ENCODE measurements around the gene NUCB1.
"Not testable (repeated sequence)": the region's sequence is repeated elsewhere in the genome, so short reads cannot be mapped to it uniquely, and the experiment has no call there.

The NUCB1 gene

DNA sequence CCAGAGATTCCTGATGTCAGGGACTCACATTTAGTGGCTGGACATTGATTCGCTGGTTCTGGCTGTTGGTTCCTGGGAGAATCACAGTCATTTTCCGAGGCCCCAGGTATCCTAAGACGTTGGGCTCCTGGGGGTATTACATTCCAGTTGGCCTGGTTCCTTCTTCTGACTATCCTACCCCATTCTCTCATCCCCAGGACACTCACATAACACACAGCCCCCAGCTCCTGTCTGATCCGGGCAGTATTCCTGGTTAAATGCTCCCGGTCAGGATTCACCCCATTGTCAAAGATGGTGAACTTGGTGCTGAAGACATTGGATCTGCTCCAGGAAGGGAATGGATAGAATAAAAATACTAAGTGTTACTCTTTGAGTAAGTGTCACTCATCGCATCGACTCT, 16.4 kb upstream of the NUCB1 start:
- Mint-ChIP-seq H3K9me3 (no peaks in the 10 kb centered on the region), H3K27me3 (no peaks in the 10 kb centered on the region), H3K36me3 (ENCODE audit: low read depth) (peaks cover 2% of the 10 kb centered on the region), H3K27ac (no peak overlapping the region), H3K4me1 (ENCODE audit: low read depth) (peaks cover under 1% of the 10 kb centered on the region), H3K4me3 (no peak overlapping the region)

DNA sequence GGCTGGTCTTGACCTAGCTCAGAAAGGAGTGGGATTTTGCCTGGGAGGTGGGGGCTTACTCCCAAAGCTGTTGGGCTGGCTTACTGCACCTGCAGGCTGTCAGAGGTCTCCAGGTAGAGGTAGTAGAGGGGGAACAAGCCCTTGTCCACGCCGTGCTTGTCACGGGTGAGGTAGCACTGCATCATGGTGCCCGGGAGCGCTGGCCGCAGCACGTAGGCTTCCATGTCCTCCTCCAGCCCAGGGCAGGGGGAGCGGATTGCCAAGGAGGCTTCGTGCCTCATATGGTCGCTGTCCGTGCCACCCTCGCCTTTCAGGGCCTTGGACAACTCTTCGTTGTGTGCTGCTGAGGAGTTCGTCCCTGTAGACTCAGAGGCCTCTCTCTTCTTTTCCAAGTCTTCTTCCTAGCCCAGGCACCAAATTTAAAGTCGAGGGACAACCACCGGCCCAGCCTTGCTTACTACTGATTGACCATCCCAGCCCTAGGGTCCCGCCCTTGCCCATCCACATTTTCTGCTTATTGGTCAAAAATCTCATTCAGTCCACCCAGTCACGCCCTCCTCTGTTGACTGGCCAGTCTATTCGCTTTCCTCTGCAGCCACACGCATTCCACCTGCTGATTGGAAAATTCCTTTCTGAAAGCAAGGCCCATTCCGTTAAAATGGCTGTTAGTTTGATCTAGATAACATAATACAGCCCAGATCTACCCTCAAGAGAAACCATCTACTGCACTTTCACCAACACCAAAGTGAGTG, 12.1 kb upstream of the NUCB1 start:
- Mint-ChIP-seq H3K27me3 (peaks cover 15% of the 10 kb centered on the region), H3K4me1 (ENCODE audit: low read depth) (no peaks in the 10 kb centered on the region), H3K4me3 (no peak overlapping the region), H3K27ac (no peak overlapping the region), H3K9me3 (no peaks in the 10 kb centered on the region), H3K36me3 (ENCODE audit: low read depth) (no peaks in the 10 kb centered on the region)

GRCh38 chr19:48889496-48889895, 10.6 kb upstream of the NUCB1 start:
- not testable (repeated sequence) for H3K36me3 Mint-ChIP-seq (ENCODE audit: low read depth)

DNA sequence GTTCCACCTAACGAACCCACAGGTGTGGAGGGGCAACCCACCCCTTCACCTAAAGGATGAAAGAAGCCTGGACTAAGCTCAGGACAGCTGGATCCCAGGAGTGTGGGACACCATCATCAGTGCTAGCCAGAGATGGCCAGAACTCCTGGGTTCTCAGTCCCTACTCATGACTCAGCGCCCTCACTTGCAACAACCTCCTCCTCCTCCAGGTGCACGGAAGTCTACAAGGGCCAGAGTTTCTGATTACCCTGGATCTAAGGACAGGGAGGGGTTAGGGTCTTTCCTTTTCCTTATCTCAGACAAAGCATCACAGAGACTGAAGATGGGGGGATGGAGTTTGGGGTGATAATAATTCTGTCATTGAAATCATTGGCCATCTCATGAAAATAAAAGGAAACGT, 9.6 kb upstream of the NUCB1 start:
- H3K27me3 Mint-ChIP-seq, result peaks cover 31% of the 10 kb centered on the region

More at GRCh38 chr19:48889496-48889895, 10.6 kb upstream of the NUCB1 start:
- not testable (repeated sequence) for H3K4me3 Mint-ChIP-seq; H3K27ac Mint-ChIP-seq; H3K4me1 Mint-ChIP-seq (ENCODE audit: low read depth); H3K9me3 Mint-ChIP-seq
- peaks cover 25% of the 10 kb centered on the region for H3K27me3 Mint-ChIP-seq

GRCh38 chr19:48895226-48895625, 4.9 kb upstream of the NUCB1 start:
- peaks cover 31% of the 10 kb centered on the region for H3K27me3 Mint-ChIP-seq
- H3K4me1 Mint-ChIP-seq (ENCODE audit: low read depth), result peaks cover 25% of the 10 kb centered on the region
- no peaks in the 10 kb centered on the region for H3K9me3 Mint-ChIP-seq
- no peak overlapping the region for H3K27ac Mint-ChIP-seq
- no peaks in the 10 kb centered on the region for H3K36me3 Mint-ChIP-seq (ENCODE audit: low read depth)
- peak overlapping the region; percentile 41 for H3K4me3 Mint-ChIP-seq

More for the DNA sequence above, 9.6 kb upstream of the NUCB1 start:
- no peak overlapping the region for H3K27ac Mint-ChIP-seq
- no peaks in the 10 kb centered on the region for H3K9me3 Mint-ChIP-seq
- peaks cover 5% of the 10 kb centered on the region for H3K4me1 Mint-ChIP-seq (ENCODE audit: low read depth)
- H3K4me3 Mint-ChIP-seq, result no peak overlapping the region
- no peaks in the 10 kb centered on the region for H3K36me3 Mint-ChIP-seq (ENCODE audit: low read depth)

GRCh38 chr19:48896191-48896720, 3.9 kb upstream of the NUCB1 start:
- Mint-ChIP-seq H3K27ac (peak overlapping the region; percentile 11), H3K4me3 (peak overlapping the region; percentile 41), H3K36me3 (ENCODE audit: low read depth) (no peaks in the 10 kb centered on the region), H3K27me3 (peaks cover 28% of the 10 kb centered on the region), H3K9me3 (no peaks in the 10 kb centered on the region), H3K4me1 (ENCODE audit: low read depth) (peaks cover 32% of the 10 kb centered on the region)

DNA sequence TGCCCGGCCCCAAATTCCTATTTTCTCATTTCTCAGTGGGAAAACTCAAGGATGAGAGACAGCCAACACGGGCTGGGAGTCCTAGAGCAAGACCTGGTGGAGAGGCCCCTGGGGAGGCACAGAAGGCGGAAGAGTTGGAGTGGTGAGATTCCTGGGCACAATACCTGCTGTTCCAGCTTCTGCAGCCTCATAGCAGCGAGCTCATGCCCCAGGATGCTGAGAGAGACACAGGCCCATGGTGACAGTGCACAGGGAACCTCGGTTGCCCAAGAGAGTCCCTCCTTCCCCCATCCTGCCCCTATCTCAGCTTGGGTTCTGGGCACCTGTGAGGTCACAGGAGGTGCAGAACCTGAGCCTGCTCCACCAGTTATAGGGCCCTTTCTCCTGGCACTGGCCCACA, 2.9 kb upstream of the NUCB1 start:
- no peaks in the 10 kb centered on the region for H3K9me3 Mint-ChIP-seq
- H3K4me3 Mint-ChIP-seq, result no peak overlapping the region
- no peak overlapping the region for H3K27ac Mint-ChIP-seq
- H3K27me3 Mint-ChIP-seq, result peaks cover 20% of the 10 kb centered on the region
- no peaks in the 10 kb centered on the region for H3K36me3 Mint-ChIP-seq (ENCODE audit: low read depth)
- peaks cover 39% of the 10 kb centered on the region for H3K4me1 Mint-ChIP-seq (ENCODE audit: low read depth)

DNA sequence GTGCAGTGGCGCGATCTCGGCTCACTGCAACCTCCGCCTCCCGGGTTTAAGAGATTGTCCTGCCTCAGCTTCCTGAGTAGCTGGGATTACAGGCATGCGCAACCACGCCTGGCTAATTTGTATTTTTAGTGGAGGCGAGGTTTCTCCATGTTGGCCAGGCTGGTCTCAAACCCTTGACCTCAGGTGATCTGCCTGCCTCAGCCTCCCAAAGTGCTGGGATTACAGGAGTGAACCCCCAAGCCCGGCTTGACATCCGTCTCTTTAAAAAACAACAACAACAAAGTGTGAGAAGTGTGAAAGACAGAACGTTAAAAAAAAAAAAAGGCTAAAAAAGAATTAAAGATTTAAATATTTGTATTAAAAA, 744 bp upstream of the NUCB1 start:
- Mint-ChIP-seq H3K4me1 (ENCODE audit: low read depth) (peaks cover 44% of the 10 kb centered on the region), H3K4me3 (peak overlapping the region; percentile 96), H3K27ac (peak overlapping the region; percentile 97)
- H3K36me3 Mint-ChIP-seq (ENCODE audit: low read depth); H3K27me3 Mint-ChIP-seq; H3K9me3 Mint-ChIP-seq: not testable (repeated sequence)

DNA sequence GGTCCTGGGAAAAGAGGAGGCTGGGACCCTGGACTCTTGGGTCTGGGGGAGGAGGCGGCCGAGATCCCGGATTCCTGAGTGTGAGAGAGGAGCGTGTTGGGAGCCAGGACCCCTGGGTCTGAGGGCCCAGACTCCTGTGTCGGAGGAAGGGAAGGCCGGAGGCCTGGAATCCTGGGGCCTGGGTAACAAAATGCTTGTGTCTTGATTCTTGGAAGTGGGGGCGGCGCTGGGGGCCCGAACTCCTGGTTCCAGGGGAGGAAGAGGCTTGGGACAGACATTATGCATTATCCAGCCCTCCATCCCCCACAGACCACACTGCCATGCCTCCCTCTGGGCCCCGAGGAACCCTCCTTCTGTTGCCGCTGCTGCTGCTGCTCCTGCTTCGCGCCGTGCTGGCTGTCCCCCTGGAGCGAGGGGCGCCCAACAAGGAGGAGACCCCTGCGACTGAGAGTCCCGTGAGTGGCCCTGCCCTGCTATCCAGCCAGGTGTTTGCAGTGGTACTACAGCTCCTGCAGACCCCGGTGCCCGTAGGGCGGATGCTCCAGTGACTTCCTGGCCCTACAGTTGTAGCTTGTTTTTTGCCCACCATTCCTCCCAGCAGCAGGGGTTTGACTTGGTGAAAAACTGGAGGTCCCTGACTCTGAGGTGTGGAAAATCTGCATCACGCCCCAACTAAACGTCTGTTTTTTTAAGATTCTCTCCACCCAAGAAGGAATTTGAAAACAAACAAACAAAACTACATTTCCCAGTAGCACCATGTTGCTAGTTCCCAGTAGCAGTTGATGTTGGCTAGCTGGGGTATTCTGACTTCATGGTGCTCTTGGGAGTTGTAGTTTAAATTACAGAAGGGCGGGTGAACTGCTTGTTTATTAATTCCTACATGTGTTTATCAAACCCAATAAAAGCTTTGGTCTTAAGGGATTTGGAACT, 630 bp downstream of the NUCB1 start:
- peak overlapping the region; percentile 97 for H3K27ac Mint-ChIP-seq
- H3K4me1 Mint-ChIP-seq (ENCODE audit: low read depth), result peaks cover 39% of the 10 kb centered on the region
- H3K27me3 Mint-ChIP-seq, result no peaks in the 10 kb centered on the region
- H3K9me3 Mint-ChIP-seq, result no peaks in the 10 kb centered on the region
- H3K4me3 Mint-ChIP-seq, result peak overlapping the region; percentile 96
- peaks cover 12% of the 10 kb centered on the region for H3K36me3 Mint-ChIP-seq (ENCODE audit: low read depth)

DNA sequence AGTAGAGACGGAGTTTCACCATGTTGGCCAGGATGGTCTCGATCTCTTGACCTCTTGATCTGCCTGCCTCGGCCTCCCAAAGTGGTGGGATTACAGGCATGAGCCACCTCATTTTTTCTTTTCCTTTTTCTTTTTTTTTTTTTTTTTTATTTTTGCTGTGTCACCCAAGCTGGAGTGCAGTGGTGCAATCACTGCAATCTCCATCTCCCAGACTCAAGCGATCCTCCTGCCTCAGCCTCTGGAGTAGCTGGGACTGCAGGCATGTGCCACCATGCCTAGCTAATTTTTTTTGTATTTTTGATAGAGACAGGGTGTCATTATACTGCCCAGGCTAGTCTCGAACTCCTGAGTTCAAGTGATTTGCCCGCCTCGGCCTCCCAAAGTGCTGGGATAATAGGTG, 2.2 kb downstream of the NUCB1 start:
- not testable (repeated sequence) for H3K4me3 Mint-ChIP-seq, H3K27me3 Mint-ChIP-seq, H3K9me3 Mint-ChIP-seq
- peak overlapping the region; percentile 16 for H3K27ac Mint-ChIP-seq
- peaks cover 17% of the 10 kb centered on the region for H3K36me3 Mint-ChIP-seq (ENCODE audit: low read depth)
- peaks cover 32% of the 10 kb centered on the region for H3K4me1 Mint-ChIP-seq (ENCODE audit: low read depth)

DNA sequence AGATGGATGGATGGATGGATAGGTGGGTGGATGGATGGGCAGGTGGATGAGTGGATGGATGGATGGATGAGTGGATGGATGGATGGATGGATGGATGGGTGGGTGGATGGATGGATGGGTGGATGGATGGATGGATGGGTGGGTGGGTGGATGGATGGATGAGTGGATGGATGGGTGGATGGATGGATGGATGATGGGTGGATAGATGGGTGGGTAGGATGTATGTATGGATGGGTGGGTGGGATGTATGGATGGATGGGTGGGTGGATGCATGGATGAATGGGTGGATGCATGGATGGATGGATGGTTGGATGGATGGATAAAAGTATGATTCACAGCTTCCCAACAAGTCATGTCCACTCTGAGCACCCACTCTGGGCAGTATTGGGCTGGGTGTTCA, 3.7 kb downstream of the NUCB1 start:
- H3K36me3 Mint-ChIP-seq (ENCODE audit: low read depth), result peaks cover 22% of the 10 kb centered on the region
- not testable (repeated sequence) for H3K4me3 Mint-ChIP-seq, H3K9me3 Mint-ChIP-seq, H3K27ac Mint-ChIP-seq, H3K27me3 Mint-ChIP-seq
- peaks cover 32% of the 10 kb centered on the region for H3K4me1 Mint-ChIP-seq (ENCODE audit: low read depth)

DNA sequence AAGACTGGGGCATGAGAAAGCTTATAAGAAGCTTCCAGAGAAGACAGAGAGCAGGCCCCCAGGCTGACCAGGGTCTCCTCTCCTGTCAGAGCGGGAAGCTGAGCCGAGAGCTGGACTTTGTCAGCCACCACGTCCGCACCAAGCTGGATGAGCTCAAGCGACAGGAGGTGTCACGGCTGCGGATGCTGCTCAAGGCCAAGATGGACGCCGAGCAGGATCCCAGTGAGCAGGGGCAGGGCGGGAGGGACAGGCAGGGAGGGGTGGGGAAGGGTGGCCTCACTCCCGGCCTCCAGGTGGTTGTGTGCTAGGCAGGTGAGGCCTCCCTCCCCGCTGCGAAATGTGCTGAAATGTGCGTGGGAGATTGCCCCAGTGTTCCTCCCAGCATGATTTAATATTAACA, 5.6 kb downstream of the NUCB1 start:
- Mint-ChIP-seq H3K9me3 (no peaks in the 10 kb centered on the region), H3K27me3 (no peaks in the 10 kb centered on the region), H3K4me1 (ENCODE audit: low read depth) (peaks cover 18% of the 10 kb centered on the region), H3K36me3 (ENCODE audit: low read depth) (peaks cover 25% of the 10 kb centered on the region), H3K27ac (no peak overlapping the region), H3K4me3 (no peak overlapping the region)

GRCh38 chr19:48906324-48906723, 6.2 kb downstream of the NUCB1 start:
- peaks cover 11% of the 10 kb centered on the region for H3K4me1 Mint-ChIP-seq (ENCODE audit: low read depth)
- H3K9me3 Mint-ChIP-seq, result no peaks in the 10 kb centered on the region
- H3K4me3 Mint-ChIP-seq, result no peak overlapping the region
- no peaks in the 10 kb centered on the region for H3K27me3 Mint-ChIP-seq
- peaks cover 31% of the 10 kb centered on the region for H3K36me3 Mint-ChIP-seq (ENCODE audit: low read depth)
- no peak overlapping the region for H3K27ac Mint-ChIP-seq

- no peaks in the 10 kb centered on the region for H3K9me3 Mint-ChIP-seq
- no peaks in the 10 kb centered on the region for H3K27me3 Mint-ChIP-seq
- H3K27ac Mint-ChIP-seq, result no peak overlapping the region
- peaks cover under 1% of the 10 kb centered on the region for H3K4me1 Mint-ChIP-seq (ENCODE audit: low read depth)
- H3K4me3 Mint-ChIP-seq, result no peak overlapping the region
- H3K36me3 Mint-ChIP-seq (ENCODE audit: low read depth), result peaks cover 41% of the 10 kb centered on the region
Observed at GRCh38 chr19:48907671-48908070, 7.6 kb downstream of the NUCB1 start.

DNA sequence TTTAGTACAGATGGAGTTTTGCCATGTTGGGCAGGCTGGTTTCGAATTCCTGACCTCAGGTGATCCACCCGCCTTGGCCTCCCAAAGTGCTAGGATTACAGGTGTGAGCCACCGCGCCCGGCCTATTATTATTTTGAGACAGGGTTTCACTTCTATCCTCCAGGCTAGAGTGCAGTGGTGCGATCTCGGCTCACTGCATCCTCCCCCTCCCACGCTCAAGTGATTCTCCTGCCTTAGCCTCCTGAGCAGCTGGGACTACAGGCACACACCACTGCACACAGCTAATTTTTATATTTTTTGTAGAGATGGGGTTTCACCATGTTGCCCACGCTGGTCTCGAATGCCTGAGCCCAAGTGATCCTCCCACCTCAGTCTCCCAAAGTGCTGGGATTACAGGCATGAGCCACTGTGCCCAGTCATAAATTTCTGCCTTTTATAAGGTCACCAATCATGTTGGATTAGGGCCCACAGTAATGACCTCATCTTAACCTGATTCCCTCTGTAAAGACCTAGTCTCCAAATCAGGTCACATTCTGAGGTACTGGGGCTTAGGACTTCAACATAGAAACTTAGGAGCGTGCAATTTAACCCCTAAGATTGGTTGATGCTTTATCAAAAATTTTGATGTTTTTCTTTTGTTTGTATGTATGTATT, 9.4 kb downstream of the NUCB1 start:
- H3K27me3 Mint-ChIP-seq; H3K4me1 Mint-ChIP-seq (ENCODE audit: low read depth); H3K4me3 Mint-ChIP-seq; H3K27ac Mint-ChIP-seq; H3K9me3 Mint-ChIP-seq: not testable (repeated sequence)
- peaks cover 48% of the 10 kb centered on the region for H3K36me3 Mint-ChIP-seq (ENCODE audit: low read depth)

Measured in stimulated activated naive CD8-positive, alpha-beta T cell treated with anti-CD3 and anti-CD28 coated beads, Interleukin-15, Interleukin-2, amounts not matched to agents 100 ng/mL and 50 ng/mL, for 24 hours (primary cell).